ENCODE measurements around the gene GNG5.

- TF ChIP-seq EZH2 (IDR thresholded peaks at IDR 0.05; ENCODE audit: low read length, unreplicated experiment) = no peak
- TF ChIP-seq, protein P1, sequence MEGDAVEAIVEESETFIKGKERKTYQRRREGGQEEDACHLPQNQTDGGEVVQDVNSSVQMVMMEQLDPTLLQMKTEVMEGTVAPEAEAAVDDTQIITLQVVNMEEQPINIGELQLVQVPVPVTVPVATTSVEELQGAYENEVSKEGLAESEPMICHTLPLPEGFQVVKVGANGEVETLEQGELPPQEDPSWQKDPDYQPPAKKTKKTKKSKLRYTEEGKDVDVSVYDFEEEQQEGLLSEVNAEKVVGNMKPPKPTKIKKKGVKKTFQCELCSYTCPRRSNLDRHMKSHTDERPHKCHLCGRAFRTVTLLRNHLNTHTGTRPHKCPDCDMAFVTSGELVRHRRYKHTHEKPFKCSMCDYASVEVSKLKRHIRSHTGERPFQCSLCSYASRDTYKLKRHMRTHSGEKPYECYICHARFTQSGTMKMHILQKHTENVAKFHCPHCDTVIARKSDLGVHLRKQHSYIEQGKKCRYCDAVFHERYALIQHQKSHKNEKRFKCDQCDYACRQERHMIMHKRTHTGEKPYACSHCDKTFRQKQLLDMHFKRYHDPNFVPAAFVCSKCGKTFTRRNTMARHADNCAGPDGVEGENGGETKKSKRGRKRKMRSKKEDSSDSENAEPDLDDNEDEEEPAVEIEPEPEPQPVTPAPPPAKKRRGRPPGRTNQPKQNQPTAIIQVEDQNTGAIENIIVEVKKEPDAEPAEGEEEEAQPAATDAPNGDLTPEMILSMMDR (conservative IDR thresholded peaks at IDR 0.05; ENCODE audit: low read depth, low read length) = no peak
- TF ChIP-seq EZH2phosphoT487 (IDR thresholded peaks at IDR 0.05; ENCODE audit: borderline replicate concordance, low read length) = no peak
Observed at GRCh38 chr1:84478876-84479868, 27.2 kb downstream of the GNG5 start, which contains the start of gene RPF1.
